ENCODE results near the gene PDE6G. TPM values are rescaled to one million over a fixed set of nuclear protein-coding genes. Genes with fewer than 3 reads are reported as not detected.
A peak's percentile ranks its signal among the peaks of the same experiment; 100 is the strongest.

PDE6G gene
- total RNA-seq, 4 donors from 2014 or later = 0.62 TPM; not detected in 3

GRCh38 chr17:81641825-81642489 is 14.4 kb downstream of the PDE6G start:
- peaks cover 0 to 8% (median 3%) of the 10 kb centered on the region in 3 donors for H3K4me1 ChIP-seq
- 85% methylated on average over 4 of the region's 17 CpGs; no CpG with 5 or more reads in 1 of the 2 donors for WGBS, 2 donors (ENCODE audit: low coverage in 1 of 2)
- peaks cover under 1% of the 10 kb centered on the region for H3K27me3 ChIP-seq

DNA sequence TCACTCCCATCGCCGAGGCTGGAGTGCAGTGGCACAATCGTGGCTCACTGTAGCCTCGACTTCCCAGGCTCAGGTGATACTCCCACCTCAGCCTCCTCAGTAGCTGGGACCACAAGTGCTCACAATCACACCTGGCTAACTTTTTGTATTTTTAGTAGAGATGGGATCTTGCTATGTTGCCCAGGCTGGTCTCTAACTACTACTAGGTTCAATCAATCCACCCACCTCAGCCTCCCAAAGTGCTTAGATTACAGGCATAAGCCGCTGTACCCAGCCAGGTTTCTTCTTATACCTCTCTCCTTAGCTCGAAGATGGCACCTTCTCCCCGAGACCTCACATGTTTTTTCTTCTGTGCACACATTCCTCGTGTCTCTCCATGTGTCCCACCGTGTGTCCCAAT is 16.3 kb downstream of the PDE6G start:
- no peaks in the 10 kb centered on the region for H3K27me3 ChIP-seq
- WGBS, 2 donors (ENCODE audit: low coverage in 1 of 2) = 80 to 100% methylated on average over 8 to 9 of the region's 9 CpGs

More at GRCh38 chr17:81641825-81642489, 14.4 kb downstream of the PDE6G start:
- H3K36me3 ChIP-seq = no peaks in the 10 kb centered on the region
- no peak overlapping the region for H3K27ac ChIP-seq
- no peak overlapping the region for H3K4me3 ChIP-seq
- no peaks in the 10 kb centered on the region for H3K9me3 ChIP-seq
- TF ChIP-seq POLR2A (IDR thresholded peaks at IDR 0.05) = no peak
- no peak for ATAC-seq

DNA sequence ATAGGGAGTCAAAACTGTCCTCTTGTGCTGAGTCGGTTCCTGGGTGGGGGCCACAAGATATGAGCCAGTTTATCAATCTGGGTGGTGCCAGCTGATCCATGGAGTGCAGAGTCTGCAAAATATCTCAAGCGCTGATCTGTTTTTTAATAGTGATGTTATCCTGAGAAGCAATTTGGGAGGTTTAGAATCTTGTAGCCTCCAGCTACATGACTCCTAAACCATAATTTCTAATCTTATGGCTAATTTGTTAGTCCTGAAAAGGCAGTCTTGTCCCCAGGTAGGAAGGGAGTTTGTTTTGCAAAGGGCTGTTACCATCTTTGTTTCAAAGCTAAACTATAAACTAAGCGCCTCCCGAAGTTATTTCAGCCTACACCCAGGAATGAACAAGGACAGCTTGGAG is 17.7 kb downstream of the PDE6G start:
- no peaks in the 10 kb centered on the region for H3K27me3 ChIP-seq
- no peaks in the 10 kb centered on the region for H3K36me3 ChIP-seq
- peaks cover 3 to 36% (median 13%) of the 10 kb centered on the region in 3 donors for H3K4me1 ChIP-seq
- no peak overlapping the region for H3K4me3 ChIP-seq
- H3K9me3 ChIP-seq = no peaks in the 10 kb centered on the region
- TF ChIP-seq POLR2A (IDR thresholded peaks at IDR 0.05) (no peak), EP300 (IDR thresholded peaks at IDR 0.05) (no peak), POLR2AphosphoS5 (IDR thresholded peaks at IDR 0.05) (no peak)
- TF ChIP-seq, protein P1, sequence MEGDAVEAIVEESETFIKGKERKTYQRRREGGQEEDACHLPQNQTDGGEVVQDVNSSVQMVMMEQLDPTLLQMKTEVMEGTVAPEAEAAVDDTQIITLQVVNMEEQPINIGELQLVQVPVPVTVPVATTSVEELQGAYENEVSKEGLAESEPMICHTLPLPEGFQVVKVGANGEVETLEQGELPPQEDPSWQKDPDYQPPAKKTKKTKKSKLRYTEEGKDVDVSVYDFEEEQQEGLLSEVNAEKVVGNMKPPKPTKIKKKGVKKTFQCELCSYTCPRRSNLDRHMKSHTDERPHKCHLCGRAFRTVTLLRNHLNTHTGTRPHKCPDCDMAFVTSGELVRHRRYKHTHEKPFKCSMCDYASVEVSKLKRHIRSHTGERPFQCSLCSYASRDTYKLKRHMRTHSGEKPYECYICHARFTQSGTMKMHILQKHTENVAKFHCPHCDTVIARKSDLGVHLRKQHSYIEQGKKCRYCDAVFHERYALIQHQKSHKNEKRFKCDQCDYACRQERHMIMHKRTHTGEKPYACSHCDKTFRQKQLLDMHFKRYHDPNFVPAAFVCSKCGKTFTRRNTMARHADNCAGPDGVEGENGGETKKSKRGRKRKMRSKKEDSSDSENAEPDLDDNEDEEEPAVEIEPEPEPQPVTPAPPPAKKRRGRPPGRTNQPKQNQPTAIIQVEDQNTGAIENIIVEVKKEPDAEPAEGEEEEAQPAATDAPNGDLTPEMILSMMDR (IDR thresholded peaks at IDR 0.05) = no peak
- H3K27ac ChIP-seq = no peak overlapping the region
- ATAC-seq = no peak
- WGBS, 2 donors (ENCODE audit: low coverage in 1 of 2) = 67 to 73% methylated on average over 2 to 4 of the region's 4 CpGs

More for the DNA sequence above, 16.3 kb downstream of the PDE6G start:
- Histone ChIP-seq H3K4me3 (no peak overlapping the region), H3K27ac (no peak overlapping the region), H3K4me1 (peaks cover 3 to 22% (median 13%) of the 10 kb centered on the region in 3 donors), H3K9me3 (no peaks in the 10 kb centered on the region), H3K36me3 (no peaks in the 10 kb centered on the region)
- TF ChIP-seq POLR2AphosphoS5 (IDR thresholded peaks at IDR 0.05) (no peak), POLR2A (IDR thresholded peaks at IDR 0.05) (no peak), EP300 (IDR thresholded peaks at IDR 0.05) (no peak)
- TF ChIP-seq, protein P1 (IDR thresholded peaks at IDR 0.05) = no peak
- no peak for ATAC-seq

GRCh38 chr17:81636505-81637288 is 19.6 kb downstream of the PDE6G start, which contains the start of the genes NPLOC4 and TSPAN10:
Gene NPLOC4 (minus strand): TSS chr17:81637112. CDS start chr17:81636930, 182 bp downstream.
Gene TSPAN10 (plus strand): TSS chr17:81637196. CDS start chr17:81642413, 5,217 bp downstream.
- WGBS, 2 donors (ENCODE audit: low coverage in 1 of 2) = 3% methylated on average over 8 of the region's 77 CpGs; no CpG with 5 or more reads in 1 of the 2 donors
- Histone ChIP-seq H3K36me3 (no peaks in the 10 kb centered on the region), H3K9me3 (no peaks in the 10 kb centered on the region), H3K27ac (peak within 1 kb of the TSS; percentile 77 to 96 (median 92)), H3K4me1 (peaks cover 3 to 43% (median 13%) of the 10 kb centered on the region in 3 donors), H3K27me3 (no peaks in the 10 kb centered on the region), H3K4me3 (peak within 1 kb of the TSS; percentile 73 to 75)
- ATAC-seq = peak; percentile 95
- TF ChIP-seq POLR2AphosphoS5 (IDR thresholded peaks at IDR 0.05) (peak; percentile 88), EP300 (IDR thresholded peaks at IDR 0.05) (no peak), POLR2A (IDR thresholded peaks at IDR 0.05) (peak; percentile 74 to 90)
- TF ChIP-seq, protein P1 (IDR thresholded peaks at IDR 0.05) = peak in 1 of 4 experiments; percentile 11

- Histone ChIP-seq H3K4me1 (peaks cover 3 to 43% (median 13%) of the 10 kb centered on the region in 3 donors), H3K9me3 (no peaks in the 10 kb centered on the region), H3K27me3 (no peaks in the 10 kb centered on the region), H3K36me3 (no peaks in the 10 kb centered on the region), H3K27ac (peak overlapping the region; percentile 77 to 96 (median 92)), H3K4me3 (peak overlapping the region; percentile 73 to 75)
- no peak for ATAC-seq
- TF ChIP-seq POLR2AphosphoS5 (IDR thresholded peaks at IDR 0.05) = no peak
- no peak for TF ChIP-seq POLR2A (IDR thresholded peaks at IDR 0.05)
- no peak for TF ChIP-seq EP300 (IDR thresholded peaks at IDR 0.05)
- TF ChIP-seq, protein P1 (IDR thresholded peaks at IDR 0.05) = no peak
- 22 to 40% methylated on average over 1 to 16 of the region's 18 CpGs for WGBS, 2 donors (ENCODE audit: low coverage in 1 of 2)
These were observed 20.3 kb downstream of the PDE6G start for GRCh38 chr17:81635973-81636504.
